Skin of body (tissue), 2 donors: ENCODE data around the gene PTPRN2. TPM values are rescaled to one million over a fixed set of nuclear protein-coding genes. Genes with fewer than 3 reads are reported as not detected.
"Not testable (repeated sequence)": the region's sequence is repeated elsewhere in the genome, so short reads cannot be mapped to it uniquely, and the experiment has no call there.

Experiments
- DNase-seq: peaks from one replicate; lab custom pipeline; 2025; lab: John Stamatoyannopoulos, UW
- total RNA-seq: library from RNA; depleted of rRNA; stranded (reverse); fragments of >200 nt; gene quantifications from one replicate; pipeline ENCODE4 v1.2.3, GENCODE V29; 2014

The PTPRN2 gene
- 0.99 TPM for total RNA-seq

- DNase-seq, result peak; percentile 8
These were observed at the start of gene PTPRN2 for GRCh38 chr7:158587162-158588084. Gene PTPRN2 (minus strand): TSS chr7:158587823.

DNA sequence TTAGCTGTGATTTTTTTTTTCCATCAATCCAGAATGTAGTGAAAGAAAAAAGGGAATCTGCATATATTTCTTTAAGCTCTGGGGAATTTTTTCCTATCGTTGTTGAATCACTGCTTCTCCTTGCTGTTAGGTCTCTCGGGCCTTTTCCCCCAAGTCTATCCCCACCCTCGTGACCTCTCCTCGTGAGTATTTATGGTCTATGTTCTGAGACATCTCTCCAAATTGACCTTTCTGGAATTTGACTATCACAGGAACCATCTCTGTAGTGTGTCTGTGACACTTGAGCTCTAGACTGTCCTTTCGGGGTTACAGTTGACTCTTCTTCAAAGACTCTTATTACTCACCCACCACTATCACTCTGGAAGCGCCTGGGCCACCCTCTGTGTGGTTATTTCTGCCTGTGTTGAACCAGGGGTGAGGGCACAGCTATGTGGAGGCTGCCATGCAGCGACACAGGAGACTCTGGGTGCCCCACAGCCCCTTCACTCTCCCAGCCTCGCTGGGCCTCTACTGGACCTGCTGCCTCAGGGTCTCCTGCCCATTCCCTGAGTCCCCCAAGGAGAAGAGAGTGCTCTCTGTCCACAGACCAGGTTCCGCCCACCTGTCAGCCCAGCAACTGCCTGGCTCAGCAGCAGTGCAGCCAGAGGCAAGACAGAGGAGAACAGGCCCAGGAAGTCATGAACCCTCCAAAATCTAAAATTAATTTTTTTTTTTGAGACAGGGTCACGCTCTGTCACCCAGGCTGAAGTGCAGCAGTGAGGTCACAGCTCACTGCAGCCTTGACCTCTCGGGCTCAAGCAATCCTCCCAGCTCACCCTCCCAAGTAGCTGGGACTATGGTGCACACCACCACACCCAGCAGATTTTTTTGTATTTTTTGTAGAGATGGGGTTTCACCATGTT lies 45.7 kb upstream of the PTPRN2 start:
- DNase-seq, result no peak

DNA sequence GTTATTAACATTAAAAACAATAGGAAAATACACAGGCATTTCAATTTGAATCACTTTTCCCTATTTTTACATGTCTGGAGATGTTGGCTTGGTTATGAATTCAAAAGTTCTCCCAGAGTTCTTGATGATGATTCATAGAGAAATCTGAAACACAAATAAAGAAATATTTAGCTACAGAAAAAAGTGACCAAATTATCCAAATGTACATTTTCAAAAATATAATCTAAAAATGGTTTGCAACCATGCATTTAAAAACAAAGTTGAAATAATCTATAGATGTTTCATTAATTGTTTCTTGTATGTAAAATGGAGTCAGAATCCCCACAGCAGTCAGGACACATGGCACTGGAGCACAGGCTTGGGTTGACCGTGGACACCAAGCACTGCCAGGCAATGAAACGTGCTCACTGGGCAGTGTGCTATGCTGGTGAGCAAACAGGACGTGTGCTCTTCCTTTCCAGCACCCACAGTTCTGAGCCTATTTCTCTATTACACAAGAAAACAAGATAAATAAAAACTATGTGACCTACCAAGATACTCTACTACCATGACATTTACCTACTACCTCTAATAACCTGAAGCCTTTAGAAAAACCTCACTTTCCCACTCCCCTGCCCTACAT lies 44.1 kb upstream of the PTPRN2 start:
- no peak for DNase-seq

GRCh38 chr7:158626289-158626688 lies 38.7 kb upstream of the PTPRN2 start:
- DNase-seq, result not testable (repeated sequence)

DNA sequence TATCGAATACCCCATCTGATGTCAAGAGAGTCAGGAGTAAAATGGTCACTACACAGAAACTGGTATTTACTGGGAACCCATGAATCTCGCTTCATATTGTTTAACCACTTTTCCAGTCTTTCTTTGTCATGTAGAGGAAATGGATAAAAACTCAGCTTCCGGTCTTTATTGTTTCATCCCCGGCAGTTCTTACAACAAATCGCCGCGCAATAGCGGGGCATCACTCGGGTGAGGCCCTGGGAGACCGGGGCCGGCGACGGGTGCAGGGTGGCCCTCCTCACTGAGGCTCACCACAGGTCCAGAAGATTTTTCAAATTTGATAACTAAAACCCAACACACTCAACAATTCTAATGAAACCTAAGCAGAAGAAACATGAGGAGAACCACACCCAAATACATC lies 35.6 kb upstream of the PTPRN2 start:
- DNase-seq, result no peak

DNA sequence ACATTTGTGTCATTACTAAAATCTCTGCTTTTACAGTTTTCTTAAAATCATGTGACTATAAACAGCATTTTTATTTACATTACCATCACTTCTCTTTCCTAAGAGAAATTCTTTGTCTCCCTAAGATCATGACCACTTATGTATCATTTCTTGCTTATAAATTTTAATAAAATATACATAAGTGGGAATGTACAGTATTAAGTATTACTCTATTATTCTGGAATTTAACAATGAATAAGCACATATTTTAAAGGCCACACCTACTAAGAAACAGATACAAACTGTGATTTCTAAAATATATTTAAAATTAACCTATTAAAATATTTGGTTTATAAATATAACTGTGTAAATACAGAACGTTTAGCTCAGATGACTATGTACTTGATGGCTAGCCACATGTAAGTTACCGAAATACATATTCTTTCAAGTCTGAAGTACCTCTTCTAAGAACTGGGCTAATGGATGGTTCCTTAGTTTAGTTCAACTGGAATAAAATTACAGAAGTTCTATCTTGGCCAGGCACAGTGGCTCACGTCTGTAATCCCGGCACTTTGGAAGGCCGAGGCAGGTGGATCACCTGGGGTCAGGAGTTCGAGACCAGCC lies 33.3 kb upstream of the PTPRN2 start:
- no peak for DNase-seq

- DNase-seq, result no peak
These were observed 32.8 kb upstream of the PTPRN2 start for GRCh38 chr7:158620418-158620817.

DNA sequence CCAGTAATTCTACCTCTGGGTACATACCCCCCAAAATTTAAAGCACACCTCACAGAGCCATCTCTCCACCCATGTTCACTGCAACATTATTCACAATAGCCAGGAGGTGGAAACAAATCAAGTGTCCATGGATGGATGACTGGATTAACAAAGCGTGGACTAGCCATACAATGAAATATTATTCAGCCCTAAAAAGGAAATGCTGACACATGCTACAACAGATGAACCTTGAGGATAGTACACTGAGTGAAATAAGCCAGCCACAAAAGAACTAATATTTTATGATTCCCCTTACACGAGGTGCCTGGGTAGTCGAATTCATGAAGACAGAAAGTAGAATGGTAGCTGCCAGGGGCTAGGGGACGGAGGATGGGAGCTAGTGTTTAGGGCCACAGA lies 31.1 kb upstream of the PTPRN2 start:
- no peak for DNase-seq

- no peak for DNase-seq
These were observed 30.1 kb upstream of the PTPRN2 start for GRCh38 chr7:158617737-158618128.

DNA sequence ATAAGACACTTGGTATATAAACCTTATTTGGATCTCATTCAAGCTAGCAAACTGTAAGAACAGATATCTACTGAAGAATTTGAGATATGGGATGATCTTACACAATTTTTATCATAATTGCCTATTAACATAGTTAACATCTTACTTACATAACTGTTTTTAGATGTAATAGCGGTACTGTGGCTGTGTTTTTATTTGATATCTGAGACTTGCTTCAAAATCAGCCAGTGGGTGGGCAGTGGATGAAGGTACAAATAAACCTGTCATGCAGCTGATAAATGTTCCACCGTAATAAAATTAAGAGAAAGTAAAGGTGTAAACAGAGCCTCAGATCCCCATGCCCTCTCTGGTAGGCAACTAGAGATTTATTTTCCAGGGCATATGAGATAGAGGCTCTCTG lies 28.4 kb upstream of the PTPRN2 start:
- no peak for DNase-seq

GRCh38 chr7:158614700-158615099 lies 27.1 kb upstream of the PTPRN2 start:
- DNase-seq, result no peak

DNA sequence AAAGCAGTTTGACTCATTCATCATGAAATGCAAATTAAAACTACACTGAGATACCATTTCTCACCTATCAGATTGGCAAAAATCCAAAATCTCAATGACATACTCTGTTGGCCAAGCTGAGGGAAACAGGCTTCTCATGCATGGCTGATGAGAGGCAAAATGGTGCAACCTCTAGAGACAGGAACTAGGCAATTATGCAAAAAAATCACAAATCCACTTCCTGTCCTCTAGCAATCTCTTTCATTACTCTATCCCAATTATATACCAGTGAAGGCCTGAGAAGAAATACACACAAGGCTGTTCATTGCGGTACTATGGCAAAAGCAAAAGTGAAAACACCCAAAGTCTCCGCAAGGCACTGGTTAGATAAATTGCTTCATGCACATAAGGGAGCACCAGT lies 25.9 kb upstream of the PTPRN2 start:
- DNase-seq, result no peak

DNA sequence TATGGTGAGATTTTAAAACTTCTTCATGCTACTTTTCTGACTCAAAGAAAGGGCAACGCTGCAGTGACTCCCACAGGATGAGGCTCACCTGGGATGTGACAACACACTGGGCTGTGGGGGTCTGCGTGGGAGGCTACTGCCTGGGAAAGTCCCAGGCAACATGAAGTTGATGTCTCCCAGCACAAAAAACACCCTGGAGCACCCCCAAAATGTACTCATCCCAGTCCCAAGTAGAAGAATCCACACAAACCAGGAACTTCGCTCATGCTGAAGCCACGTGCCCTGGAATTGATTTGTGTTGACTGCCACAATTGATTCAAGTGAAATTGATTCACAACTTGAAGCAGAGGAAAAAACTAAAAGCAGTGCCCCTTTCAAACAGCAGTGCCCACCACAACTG lies 24.9 kb upstream of the PTPRN2 start:
- no peak for DNase-seq

GRCh38 chr7:158611541-158611940 lies 23.9 kb upstream of the PTPRN2 start:
- DNase-seq, result no peak

DNA sequence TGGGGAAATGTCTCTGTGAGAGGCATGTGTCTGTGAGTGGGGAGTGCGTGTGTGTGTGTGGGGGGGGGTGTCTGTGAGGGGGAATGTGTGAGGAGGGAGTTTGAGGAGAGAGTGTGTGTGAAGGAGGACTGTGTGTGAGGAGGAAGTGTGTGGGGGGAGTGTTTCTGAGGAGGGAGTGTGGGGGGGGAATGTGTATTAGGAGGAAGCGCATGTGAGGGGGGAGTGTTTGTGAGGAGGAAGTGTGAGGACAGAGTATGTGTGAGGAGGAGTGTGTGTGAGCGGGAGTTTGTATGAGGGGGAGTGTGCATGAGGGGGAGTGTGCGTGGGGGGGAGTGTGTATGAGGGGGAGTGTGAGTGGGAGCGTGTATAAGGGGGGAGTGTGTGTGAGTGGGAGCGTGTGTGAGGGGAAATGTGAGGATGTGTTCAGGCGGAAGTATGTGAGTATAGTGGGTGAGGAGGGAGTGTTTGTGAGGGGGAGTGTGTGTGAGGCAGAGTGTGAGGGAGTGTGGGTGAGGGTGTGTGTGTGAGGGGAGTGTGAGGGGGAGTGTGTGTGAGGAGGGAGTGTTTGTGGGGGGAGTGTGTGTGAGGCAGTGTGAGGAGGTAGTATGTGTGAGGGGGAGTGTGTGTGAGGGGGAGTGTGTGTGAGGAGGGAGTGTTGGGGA lies 21.8 kb upstream of the PTPRN2 start:
- no peak for DNase-seq

- DNase-seq, result no peak
These were observed 19.9 kb upstream of the PTPRN2 start for GRCh38 chr7:158607563-158607962.

DNA sequence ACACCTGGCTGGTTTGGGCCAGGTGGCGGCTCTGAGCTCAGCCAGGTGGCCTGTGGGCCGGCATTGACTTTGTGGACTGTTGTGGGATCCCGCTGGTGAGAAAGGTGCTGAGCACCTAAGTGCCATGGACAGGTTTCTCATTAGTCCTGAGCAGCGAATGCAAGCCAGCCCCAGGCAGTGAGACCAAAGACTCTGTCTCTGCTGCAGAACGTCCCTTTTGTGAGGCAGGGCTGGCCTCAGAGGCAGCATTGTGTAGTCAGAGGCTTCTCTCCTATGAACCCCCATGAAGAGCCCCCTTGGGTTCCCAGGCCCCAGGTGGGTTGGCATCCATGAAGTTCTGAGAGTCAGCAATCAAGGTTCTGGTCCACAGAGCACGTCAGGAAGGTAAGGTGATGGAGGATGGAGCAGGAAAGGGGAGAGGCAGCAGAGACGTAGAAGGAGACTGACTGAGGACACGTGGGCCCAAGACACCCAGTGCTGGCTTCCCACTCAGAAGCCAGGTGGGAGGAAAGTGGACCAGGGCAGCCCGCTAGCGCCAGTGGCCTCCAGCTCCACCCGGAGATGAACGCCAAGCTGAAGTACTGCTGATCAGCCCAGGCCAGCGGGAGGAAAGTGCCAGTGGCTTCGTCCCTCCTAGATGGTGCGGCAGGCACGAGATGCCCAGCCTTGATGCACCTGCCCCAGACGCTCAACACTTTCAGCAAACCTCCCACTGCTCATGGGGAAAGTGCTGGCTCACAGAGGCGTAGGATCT lies 19.2 kb upstream of the PTPRN2 start:
- no peak for DNase-seq

DNA sequence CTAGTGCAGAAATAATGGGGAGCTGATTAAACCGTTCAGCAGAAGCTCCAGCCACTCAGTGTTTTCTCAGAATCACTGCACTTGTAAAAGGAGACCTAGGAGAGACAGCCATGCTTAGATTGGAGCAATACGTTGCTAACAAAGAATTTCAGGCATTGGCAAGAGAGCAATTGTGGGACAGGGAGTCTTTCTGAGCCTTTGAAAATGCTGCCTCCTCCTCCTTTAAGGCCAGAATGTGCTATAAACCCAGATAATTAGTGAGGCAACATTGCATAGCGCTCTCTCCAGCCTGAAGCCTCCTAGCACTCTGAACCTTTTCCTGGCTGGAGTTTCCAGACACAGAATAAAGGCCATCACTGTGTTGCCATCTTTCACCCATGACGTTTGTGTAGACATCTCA lies 18.5 kb upstream of the PTPRN2 start:
- no peak for DNase-seq

DNA sequence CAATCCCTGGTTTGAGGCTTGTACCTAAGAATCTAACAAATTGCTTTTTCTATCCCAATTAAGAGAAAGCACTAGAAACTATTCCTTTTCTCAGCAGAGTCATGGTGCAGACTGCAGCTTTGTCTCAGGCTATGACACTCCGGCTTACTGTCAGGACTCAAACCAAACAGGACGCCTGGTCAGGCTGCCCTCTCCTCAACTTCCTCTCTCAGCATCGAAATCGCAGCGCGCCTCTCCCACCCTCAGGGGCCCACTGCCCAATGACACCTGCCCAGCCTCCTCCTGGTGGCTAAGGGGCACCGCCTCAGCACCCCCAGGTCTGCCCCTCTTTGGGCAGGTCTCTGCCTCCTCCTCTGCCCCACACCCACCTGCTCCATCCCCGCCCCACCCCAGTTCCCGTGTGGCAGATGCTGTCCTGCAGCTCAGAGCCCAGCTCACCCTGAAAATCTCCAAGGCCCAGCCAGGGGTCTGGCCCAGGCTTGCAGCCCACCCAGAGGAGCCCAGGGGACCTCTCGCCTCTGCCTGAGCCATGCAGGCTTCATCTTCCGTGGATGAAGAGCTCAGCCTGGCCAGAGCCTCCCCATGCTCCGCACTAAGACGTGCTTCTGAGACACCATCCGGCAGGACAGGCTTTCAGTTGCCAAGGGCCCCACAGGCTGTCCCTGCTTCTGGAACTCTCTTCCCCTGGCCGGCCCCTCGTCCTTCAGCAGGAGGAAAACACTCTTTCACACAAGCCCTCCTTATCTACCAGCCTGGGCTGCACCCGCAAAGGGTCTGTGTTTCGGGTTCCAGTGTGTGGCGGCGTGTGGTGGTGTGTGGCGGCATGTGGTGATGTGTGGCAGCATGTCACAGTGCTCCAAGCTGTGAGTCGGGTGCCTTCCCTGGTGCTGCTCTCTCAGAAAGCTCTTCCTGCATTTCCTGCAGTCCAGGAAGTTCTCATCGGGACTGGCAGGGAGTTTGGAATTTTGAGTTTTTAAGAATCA lies 16.4 kb upstream of the PTPRN2 start:
- DNase-seq, result no peak
